IPS-11a (cell line): ENCODE results near the gene IPO11.
"Not testable (repeated sequence)": the region's sequence is repeated elsewhere in the genome, so short reads cannot be mapped to it uniquely, and the experiment has no call there.

ENCODE experiments used
- H3K4me3 ChIP-seq: one replicate; pipeline ENCODE4 v1.5.1; 2013; ENCODE audit warnings: low read depth, low read length, control low read depth

Gene IPO11

DNA sequence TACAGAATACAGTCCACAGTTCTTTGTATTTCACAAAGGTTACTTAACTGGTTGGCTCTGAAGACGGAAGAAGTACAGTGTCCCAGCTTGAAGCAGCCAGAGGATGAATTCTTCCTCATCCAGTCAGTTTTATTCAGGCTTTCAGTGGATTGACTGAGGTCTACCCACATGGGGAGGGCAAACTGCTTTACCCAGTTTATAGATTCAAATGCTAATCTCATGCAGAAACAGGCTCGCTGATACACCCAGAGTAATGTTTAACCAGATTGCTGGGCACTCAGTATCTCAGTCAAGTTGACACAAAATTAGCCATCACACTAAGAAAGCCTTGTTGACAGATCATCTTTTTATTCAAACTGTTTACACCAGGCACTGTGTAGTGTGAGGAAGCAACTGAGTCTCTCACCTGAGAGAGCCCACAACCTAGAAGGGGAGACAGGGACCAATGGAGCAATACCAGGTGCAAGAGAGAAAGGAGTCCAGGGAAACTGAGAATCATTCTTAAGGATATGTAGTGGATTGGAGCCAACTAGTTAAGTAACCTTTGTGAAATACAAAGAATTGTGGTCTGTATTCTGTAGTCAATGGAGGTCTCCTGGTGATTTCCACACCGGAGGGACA is 181.9 kb downstream of the IPO11 start:
- H3K4me3 ChIP-seq, result no peak overlapping the region

DNA sequence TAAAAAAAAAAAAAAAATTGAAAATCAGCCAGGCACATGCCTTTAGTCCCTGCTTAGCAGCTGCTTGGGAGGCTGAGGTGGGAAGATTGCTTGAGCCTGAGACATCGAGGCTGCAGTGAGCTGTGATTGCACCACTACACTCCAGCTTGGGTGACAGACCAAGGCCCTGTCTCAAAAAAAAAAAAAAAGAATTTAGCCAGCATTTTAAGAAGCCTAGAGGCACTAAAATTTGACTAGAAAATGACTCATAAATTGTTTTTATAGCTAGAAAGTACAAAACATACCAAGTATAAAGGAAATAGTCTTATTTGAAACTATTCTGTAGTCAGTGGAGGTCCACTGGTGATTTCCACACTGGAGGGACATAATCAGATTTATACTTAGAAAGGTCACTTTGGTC is 183.5 kb downstream of the IPO11 start:
- H3K4me3 ChIP-seq, result no peak overlapping the region

DNA sequence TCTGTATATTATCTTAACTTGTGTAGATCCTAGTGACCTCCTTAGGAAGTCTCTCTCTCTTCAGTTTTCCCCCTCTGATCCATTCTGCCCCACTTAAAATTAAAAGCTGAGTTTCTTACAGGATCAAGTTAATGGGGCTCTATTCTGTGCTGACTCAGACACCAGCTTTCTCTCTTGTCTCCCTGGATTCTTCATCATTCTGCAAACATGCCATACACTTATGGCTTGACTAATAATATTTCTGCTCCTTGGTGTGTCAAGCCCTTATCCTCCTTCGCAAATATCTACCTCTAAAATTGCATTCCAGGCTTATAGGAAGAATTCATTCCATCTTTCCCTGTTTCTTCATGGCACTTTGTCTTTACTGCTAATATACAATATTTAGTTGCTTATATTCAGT is 184.1 kb downstream of the IPO11 start:
- no peak overlapping the region for H3K4me3 ChIP-seq

DNA sequence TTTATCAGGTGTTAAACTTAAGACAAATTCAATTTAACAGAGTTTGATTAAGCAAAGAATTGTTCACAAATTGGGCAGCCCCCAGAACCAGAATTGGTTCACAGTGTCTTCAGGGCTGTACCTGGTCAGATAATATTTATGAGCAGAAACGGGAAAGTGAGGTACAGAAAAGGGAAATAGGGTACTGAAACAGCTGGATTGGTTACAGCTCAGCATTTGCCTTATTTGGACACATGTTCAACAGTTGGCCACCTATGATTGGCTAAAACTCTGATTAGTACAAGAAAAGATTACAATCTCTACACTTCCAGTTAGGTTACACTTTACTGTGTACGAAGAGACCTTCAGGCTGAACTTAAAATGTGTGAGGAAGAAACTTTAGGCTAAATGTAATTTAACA is 184.8 kb downstream of the IPO11 start:
- no peak overlapping the region for H3K4me3 ChIP-seq

DNA sequence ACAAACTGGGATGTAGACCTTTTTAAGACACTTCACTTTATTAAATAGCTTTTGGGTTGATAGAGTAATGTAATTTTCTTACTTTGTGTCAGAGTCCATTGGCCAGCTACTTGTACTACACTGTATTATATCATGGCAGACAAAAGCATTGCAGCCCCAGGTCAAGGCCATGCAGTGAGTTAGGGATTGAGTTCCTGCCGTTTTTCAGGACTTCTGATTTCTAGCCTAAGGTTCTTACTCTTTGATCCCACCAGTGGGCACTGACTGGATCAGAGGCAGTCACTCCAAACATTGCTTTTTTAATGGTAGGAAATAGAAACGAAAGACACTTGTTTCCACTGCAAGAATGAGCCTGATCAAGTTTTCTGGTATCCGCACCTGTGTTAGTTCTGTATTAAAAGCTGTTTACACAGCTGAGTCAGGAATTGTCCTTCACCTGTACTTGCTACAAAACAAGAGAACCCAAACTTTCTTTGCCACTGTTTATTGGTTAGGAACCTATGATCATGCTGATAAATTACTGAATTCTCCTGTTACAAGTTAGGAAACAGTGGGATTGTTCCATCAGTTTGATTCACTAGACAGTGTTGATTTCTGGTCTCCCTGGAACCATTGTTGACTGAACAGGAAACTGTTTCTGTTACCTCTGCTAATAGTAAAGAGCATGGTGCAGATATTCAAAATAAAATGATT is 188.1 kb downstream of the IPO11 start:
- no peak overlapping the region for H3K4me3 ChIP-seq

DNA sequence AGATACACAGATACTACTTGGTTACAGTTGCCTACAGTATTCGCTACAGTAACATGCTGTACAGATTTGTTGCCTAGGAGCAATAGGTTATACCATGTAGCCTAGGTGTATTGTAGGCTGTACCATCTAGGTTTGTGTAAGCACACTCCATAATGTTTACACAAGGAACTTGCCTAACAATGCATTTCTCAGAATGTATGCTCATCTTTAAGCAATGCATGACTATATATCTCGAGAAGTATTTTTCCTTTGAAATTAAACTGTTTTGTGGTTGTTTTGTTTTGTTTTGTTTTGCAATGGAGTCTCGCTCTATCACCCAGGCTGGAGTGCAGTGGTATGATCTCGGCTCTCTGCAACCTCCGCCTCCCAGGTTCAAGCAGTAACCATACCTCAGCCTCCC is 191.4 kb downstream of the IPO11 start:
- no peak overlapping the region for H3K4me3 ChIP-seq

DNA sequence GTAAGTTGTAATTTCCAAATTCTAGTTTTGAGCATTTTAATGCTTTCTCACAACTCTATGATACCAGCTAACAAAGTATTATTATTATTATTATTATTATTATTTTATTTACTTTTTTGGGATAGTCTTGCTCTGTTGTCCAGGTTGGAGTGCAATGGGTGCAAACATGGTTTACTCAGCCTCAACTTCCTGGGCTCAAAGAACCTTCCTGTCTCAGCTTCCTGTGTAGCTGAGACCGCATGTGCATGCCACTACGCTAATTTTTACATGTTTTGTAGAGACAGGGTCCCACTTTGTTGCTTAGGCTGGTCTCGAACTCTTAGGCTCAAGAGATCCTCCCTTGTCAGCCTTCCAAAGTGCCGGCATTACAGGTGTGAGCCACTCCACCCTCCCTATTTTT is 193.1 kb downstream of the IPO11 start:
- H3K4me3 ChIP-seq, result no peak overlapping the region

DNA sequence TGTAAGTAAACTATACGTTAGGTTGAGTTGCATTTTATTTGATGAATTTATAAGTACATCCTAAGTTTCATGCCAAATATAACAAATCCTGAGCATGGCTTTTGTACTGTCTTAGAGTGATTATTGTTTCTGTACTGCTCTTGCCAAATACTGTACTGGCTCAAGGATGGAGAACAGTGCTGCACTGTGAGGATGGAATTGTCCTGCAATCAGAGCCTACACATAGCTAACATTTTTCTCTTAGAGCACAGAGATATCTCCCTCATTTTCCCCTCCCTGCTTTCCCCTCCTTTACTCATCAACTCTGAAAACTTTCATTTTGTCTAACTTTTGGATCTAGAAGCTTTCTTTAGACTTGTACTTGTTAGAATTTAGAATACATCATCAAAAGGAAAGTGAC is 194.3 kb downstream of the IPO11 start:
- H3K4me3 ChIP-seq, result no peak overlapping the region

DNA sequence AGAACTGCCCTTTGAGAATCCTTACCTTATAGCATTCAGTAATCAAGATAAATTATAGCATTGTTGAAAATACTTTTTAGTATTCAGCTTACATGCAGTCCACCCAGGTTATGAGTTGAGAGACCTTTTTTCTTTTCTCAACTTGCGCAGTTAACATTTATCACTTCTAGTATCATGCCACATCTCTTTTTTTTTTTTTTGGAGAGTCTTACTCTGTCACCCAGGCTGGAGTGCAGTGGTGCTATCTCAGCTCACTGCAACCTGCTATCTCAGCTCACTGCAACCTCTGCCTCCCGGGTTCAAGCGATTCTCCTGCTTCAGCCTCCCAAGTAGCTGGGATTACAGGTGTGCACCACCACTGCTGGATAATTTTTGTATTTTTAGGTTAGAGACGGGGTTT is 195.1 kb downstream of the IPO11 start:
- H3K4me3 ChIP-seq, result no peak overlapping the region

DNA sequence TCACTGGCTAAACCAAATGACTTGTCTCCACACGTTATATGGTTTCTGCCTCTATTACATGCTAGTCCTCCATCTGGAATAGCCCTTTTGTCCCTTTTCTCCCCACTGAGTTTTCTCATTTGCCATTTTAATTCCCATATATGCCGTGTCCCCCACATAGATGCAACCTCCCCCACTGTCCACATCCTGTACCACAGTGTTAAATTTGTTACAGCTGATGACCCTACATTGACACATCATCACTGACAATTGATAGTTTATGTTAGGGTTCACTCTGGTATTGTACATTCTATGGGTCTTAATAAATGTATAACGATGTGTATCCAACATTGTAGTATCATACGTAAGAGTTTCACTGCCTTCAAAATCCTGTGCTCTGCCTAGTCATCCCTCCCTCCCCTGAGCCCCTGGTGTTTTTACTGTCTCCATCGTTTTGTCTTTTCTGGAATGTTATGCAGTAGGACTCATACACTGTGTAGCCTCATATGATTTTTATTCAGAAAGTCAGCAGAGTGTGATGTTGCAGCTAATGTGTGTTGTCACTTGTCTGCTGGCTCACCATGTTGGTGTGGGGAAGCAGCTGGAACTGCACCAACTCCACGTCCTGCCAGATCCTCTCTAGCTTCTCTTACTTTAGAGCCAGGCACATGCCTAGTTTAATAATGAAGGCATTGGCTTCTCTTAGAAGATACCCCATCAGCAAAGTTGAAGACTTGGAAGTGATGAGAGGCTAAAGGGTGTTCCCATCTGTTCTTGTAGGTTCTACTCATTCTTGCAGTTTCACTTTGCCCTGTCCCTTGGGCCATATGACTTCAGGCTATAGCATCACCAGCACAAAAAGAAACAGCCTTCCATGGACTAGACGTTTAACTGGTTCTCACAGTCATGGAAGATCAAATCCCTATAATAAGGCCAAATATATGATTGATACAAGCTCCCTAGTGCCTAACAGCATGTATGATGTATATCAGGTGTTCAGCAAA is 196.3 kb downstream of the IPO11 start:
- no peak overlapping the region for H3K4me3 ChIP-seq

DNA sequence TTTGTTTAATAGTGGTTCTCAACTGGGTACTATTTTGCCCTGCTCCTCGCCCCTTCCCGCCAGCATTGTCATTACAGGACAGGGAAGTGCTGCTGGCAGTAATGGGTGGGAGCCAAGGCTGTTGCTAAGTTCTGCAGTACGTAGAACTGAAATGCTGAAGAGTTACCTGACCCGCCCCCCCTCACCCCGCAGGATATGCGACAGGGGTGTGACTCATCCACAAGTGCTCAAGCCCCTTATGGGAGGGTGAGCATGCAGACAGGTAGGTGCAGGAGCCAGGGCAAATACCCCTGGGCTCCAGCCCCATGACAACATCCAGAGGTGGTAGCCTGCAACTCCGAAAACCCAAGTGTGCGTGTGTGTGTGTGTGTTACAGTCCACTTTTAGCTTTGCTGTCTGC is 201.8 kb downstream of the IPO11 start:
- no peak overlapping the region for H3K4me3 ChIP-seq

DNA sequence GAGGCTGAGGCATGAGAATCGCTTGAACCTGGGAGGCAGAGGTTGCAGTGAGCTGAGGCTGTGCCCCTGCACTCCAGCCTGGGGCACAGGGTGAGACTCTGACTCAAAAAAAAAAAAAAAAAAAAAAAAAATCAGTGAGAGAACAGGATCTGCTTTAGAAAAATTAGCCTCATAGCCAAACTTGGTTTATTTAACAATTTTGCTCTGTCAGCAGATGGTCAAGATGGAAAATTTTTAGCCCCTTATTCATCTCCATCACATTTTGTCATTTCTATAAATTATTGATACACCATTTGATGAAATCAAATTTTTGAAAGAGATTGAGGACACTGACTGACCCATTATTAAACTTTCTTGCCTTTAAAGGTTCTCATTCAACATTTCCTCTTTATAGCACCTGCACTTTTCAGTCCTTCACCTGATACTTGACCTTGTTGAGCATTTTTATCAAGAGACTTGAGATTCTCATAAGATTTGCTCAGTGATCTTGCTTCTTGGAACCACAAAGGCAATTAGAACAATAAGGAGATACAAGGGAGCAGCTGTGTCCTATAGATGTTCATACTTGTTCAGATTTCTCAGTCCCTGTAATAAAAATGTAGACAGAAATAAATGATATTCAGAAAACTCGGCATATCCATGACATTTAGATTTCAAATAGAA is 204.2 kb downstream of the IPO11 start:
- H3K4me3 ChIP-seq, result no peak overlapping the region

DNA sequence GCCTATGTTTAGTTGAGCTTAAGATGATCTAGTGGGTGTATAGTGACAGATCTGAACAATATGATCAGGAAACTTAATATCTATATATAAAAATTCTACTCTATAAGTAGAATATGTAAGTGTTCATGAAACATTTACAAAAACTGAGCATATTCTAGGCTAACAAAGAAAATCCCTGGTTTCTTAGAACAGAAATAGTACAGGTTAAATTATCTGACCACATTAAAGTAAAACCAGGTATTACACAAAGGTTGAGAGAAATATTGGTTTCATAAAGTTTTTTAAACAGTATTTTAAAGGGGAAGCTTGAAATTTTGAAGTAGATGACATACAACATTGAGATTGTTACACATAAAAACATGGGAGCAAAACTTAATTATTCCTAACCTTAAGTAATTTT is 205.4 kb downstream of the IPO11 start:
- H3K4me3 ChIP-seq, result no peak overlapping the region

DNA sequence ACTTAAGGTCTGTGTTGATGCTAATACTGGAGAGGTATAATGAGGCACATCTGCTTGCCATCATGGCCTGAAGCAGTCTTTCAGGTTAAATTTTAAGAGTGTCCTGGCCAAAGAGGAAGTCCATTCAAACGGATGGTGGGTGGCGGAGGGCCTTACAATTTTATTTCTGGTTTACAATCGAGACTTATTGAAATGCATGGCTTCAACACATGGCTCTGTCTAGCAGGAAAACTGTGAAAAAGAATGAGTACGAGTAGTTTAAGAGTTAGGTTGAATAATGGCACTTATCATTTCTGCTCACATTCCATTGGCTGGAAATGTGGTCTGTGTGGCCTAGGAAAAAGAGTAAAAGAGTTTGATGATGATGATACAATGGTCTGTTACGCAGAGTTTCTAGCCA is 208.2 kb downstream of the IPO11 start:
- no peak overlapping the region for H3K4me3 ChIP-seq

DNA sequence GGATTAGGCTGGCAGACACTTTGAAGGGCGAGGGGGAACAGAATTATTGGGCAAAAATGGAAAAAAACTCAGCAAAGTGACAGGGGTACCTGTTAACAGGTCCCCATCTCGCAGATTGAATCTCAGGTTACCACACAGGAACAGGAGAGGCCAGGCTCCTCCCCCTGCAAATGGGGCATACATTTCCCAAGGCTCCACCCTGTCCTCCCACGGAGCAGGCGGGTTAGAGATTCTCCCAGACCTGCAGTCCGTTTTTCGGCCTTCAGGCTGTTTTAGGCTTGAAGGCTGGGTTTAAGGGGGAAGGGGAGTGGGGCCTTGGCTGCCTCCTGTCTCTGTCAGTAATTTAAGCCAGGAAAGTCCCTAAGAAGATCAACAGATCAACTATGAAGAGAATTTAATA is 208.7 kb downstream of the IPO11 start:
- no peak overlapping the region for H3K4me3 ChIP-seq

DNA sequence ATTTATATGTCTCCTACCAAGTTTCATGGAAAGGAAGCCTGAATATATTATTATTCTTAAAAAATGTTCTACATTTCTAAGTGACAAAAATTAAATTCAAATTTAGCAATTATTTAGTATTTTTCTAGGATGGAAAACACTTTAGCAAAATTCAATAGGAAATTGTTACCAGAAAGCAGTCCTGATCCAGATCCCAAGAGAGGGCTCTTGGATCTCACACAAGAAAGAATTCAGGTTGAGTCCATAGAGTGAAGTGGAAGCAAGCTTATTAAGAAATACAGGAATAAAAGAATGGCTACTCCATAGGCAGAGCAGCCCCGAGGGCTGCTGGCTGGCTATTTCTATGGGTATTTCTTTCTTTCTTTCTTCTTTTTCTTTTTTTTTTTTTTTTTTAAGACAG is 210.7 kb downstream of the IPO11 start:
- H3K4me3 ChIP-seq, result no peak overlapping the region

DNA sequence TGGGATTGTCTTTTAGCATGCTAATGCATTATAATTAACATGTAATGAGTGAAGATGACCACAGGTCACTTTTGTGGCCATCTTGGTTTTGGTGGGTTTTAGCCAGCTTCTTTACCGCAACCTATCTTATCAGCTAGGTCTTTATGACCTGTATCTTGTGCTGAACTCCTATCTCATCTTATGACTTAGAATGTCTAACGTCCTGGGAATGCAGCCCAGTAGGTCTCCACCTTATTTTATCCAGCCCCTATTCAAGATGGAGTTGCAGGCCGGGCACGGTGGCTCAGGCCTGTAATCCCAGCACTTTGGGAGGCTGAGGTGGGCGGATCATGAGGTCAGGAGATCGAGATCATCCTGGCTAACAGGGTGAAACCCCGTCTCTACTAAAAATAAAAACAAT is 211.9 kb downstream of the IPO11 start:
- H3K4me3 ChIP-seq, result not testable (repeated sequence)

DNA sequence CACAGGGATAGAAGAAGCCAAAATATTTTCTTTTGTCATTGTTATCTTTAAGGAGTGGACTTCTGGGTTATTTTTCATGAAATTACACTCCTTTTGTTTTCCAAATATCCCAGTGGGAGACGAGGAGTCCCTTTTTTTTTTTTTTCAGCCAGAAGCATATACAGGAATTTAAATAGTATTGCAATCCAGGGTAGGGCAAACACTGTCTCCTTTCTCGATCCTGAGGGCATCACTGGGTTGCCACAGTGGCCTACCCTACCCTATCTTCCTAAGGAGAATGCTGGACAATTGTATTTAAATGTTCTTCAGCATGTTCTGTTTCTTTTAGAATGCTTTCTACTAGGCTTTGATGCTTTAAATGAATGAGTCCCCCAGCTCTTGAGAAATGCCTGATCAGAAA is 214.0 kb downstream of the IPO11 start:
- H3K4me3 ChIP-seq, result no peak overlapping the region

DNA sequence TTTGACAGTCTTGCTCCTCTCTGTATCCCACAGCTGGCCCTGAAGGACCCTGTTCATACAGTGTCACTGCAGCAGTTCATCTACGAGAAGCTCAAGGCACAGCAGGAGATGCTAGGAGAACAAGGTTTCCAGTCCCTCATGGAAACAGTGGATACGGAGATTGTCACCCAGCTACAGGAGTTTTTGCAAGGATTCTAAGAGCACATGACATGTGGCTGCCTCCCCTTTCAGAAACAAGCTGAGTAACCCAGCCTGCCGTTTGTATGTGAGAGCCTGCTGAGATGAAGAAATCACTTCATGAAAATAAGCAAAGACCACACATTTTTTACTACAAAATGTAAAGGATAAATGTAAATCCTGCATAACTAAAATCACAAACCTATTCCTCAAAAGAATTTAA is 214.6 kb downstream of the IPO11 start:
- no peak overlapping the region for H3K4me3 ChIP-seq

DNA sequence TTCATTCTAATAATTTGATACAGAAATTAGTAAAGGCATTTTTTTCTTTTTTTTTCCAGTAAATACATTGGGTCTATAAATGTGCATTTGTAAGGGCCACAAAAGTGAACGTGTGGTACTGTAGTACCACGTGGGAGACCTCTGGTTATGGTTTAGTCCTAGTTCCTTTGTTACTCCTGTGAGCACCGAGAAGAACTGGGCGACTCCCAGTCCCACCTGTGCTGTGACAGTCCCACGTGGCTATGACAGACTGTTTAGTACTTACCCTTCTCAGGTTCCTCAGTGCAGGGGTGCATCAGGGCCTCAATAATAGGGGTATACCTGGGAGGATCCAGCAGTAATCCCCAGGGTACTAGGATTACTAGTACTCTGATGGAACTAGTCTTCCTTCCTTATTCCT is 215.3 kb downstream of the IPO11 start:
- no peak overlapping the region for H3K4me3 ChIP-seq

DNA sequence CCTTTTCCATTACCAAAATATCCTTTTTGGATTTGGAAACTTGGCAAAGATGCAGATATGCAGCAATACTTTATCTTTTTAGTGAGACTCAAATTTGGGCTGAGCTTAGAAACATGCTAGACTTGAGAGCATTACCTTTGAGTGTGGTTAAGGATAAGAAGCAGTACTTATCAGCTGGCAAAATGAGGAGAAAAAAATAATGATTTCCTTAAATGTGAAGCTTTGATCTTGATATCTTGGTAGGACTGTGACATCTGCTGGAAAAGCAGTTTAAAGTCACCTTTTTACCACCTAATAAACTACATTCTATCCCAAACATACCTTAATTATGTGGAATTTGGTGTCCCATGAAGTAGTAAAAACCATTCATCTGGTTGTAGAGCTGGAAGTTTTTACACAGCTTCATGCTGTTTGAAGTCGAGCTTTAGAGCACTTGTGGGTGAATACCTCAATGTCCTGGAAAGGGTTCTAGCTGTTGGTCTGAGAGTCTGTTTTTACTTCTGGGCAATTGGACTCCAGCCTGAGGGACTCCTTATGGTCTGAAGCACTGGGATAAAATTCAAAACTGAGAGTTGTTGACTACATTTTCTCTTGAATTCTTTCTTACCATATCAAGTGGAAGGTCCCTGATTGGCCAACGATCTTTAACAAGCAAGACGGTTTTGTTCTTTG is 219.5 kb downstream of the IPO11 start:
- H3K4me3 ChIP-seq, result no peak overlapping the region
